HG02623 (cell line): ENCODE results near the gene LRP1B.

Source experiments
- ATAC-seq: cut with Tn5 transposase; IDR thresholded peaks from one replicate; pipeline ENCODE4 v1.9.1; 2021; ENCODE audit warnings: moderate library complexity; ENCODE audit not compliant: unreplicated experiment

Gene LRP1B

DNA sequence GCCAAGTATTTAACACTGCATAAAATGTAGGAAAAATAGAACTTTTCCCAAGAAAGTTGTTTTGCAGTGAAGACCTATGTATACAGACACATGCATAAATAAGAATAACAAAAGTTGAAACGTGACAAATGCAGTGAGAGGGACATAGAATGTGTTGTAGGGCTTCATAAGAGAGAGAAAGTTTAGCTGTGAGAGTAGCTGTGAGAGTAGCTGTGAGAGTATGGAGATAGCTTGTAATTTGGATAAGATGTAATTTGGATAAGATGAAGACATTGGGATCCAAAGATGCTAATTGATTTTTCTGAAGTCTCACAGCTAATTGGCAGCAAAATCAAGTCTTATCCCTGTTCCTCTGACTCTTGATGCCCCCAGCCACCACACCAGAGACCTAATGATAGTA is 170.9 kb downstream of the LRP1B start:
- no peak for ATAC-seq

DNA sequence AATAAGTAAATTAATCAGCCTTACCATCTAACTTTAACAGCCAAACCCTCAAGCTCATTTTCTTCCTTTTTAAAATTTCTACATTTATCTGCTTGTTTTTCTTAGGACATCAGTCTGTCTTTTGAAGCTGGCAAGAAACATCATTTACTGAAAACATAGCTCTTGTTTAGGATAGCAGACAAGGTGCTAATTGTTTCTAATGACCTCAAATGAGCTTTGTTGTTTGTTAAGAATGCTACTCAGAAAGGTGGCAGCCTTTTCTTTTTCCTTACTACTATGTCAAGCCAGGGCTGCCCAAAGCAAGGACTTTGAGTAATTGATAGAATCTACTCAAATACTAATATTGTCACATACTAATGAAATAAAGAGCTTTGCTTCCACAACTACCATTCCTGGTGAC is 171.8 kb downstream of the LRP1B start:
- no peak for ATAC-seq

DNA sequence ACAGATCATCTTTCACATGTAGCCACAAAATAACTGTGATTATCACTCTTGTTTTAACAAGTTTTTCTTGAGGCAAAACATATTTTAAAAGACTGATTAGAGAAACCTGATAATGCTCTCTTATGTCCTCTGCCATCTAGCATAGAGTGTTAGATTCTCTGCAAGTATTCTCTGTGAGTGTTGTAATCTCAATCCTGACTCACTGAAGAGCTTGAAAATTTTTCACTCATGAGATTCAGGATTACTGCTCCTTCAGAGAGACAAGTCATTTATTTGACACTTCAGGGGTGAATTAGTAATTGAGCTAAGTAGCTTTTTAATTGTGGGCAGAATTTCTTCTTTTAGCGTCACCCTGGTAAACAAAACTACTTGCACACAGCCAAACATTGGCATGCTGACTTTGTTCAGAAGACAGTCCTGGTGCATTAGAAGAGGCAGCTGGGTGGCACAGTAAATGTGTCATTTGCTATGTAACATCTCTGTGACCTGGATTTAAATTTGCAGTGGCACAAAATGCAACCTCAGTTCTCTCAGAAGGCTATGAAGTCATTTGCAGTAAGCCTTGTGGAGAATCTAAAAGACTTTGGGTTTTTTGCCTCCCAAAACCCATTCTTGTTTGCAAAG is 172.9 kb downstream of the LRP1B start:
- no peak for ATAC-seq

DNA sequence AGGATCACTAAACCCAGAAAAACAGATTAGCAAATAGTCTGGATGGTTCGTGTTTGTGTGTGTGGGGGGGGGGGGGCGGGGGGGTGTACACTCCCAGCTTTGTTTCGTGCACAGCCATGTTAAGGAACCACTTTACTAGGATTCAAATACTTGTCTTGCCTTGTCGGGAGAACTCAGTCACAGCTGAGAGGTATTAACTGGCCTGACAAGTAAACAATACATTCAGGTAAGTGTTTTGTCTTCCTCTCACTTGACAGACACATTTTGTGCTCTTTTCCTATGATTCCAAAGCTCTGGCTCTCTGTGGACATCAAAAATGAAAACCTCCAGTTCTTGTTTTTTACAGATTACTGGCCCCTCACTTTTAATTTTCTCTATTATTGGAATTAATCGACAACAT is 173.5 kb downstream of the LRP1B start:
- no peak for ATAC-seq

DNA sequence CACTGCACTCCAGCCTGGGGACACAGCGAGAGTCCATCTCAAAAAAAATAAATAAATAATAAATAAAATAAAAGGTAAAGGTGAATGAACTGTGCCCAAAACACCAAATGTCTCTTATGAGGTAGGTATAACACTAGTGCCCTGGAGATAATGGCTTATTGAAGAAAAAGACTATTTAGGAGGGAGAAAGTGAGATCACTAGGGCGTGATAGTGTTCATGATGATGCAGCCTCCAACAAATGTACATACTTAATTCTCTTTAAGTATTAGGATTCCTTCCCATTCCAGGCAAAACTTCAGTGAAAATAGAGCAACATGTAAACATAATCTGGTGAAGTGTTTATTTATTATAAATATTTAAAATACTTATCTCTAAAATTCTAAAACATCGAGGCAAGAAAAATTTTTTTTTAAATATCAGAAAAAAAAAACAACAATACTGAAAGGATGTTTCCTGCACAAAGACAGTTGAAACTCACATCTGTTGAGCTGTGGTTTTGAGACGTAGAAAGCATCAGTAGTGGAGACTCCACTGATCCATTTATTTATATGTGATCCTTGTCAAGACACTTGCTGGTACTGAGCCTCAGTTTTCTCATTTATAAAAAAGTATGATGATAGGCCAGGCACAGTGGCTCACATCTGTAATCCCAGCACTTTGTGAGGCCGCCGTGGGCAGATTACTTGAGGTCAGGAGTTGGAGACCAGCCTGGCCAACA is 183.3 kb downstream of the LRP1B start:
- ATAC-seq: no peak

DNA sequence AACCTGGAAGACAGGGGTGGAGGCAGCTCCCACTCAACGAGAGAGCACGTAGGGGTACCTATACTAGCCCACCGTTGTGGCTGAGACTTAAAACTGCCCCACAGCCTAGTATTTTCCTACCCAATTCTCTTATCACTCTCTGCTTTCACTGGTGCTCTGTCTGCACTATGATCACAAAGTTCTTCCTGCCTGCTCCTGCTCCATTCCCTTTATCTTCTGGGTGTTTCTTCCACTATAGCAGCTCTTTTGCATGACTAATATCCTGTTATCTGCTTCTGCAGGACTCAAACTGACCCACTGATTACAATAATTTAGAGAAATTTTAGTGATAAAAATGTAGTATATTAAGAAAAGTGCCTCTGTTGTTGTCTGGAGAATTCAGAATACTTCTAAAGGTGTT is 184.8 kb downstream of the LRP1B start:
- no peak for ATAC-seq

DNA sequence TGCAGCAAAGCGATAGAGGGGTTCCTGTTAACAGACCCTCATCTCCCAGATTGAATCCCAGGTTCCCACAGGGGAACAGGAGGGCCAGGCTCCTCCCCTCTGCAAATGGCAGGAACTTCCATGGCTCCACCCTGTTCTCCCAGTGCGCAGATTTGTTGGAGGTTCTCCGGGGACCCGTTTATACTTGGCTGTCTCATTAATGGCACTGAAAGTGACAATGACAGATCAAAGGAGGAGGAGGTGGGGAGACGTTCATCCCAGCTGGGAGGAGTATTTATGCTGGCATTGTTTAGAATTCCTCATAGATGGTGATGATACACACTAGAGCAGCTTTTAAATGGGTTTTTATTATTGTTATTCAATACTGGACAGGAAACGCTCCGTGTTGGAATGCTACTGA is 186.9 kb downstream of the LRP1B start:
- no peak for ATAC-seq

DNA sequence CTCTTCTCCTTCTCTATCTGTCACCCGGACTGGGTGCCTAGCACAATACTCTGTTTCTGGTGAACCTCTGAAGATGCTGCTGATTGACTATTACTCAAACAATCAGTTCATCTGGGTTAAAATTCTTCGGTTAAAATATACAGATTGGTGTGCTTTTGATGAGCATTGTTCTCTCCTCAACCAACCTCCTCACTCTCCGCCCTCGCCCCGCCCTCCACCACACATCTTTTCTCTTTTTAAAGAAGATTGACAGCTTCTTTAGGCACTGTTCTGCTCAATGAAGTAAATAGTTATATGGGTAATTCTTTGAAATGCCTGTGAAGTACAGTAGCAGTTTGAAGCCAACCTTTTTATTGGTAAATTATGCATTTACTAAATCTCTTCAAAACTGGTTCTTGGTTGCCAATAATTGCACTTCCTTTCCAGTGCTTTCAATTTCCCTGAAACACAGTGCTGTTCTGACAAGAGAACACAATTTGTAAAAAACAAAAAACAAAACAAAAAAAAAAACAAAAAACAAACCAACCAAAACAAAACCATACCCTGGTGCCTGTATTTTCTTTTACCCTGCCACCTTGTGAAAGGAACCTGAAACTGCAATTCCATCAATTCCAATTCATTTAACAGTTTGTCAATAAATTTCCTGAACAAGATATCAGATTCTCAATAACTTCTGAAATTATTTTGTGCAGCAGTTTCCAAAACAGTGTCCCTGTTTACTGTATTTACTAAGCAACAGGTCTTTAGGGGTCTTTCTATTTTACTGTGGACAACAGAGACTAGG is 188.6 kb downstream of the LRP1B start:
- ATAC-seq: no peak

DNA sequence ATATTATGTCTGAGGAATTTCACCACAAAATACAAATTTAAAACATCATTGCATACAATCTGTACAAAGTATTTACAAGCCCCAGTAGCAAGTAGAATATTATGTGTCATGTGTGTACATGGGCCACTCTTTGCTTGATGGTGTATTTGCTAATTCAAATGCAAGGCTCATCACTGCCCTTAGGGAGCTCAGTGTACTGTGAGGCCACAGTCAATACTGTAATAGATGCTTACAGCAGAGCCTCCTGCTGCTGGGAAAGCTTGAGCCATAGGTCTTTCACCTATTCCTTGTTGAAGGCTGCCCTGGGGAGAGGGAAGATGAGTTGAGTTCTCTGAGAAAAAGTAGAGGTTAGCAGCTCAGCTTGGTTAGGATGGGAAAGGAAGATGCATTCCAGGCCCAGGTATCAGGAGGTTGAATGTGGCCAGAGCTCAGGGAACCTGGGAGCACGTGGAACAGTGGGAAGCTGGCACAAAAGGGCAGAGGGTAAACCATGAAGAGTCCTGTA is 189.6 kb downstream of the LRP1B start:
- ATAC-seq: no peak

DNA sequence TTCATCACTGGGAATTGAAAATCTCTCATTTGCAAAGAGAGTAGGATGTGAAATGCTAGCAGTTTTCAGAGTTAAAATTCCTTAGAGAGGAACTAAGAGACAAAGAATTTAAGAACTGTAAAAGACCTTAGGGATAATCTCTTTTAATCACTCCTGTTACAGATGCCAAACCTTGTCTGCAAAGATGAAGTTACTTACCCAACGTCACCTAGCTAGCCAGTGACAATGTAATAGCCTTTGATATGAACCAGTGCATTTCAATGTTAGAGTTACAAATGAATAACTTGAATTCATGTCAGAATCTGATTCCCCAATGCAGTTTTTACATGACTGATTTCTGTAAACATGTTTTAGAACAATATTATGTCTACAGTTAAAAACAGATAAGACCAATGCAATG is 190.1 kb downstream of the LRP1B start:
- ATAC-seq: no peak

DNA sequence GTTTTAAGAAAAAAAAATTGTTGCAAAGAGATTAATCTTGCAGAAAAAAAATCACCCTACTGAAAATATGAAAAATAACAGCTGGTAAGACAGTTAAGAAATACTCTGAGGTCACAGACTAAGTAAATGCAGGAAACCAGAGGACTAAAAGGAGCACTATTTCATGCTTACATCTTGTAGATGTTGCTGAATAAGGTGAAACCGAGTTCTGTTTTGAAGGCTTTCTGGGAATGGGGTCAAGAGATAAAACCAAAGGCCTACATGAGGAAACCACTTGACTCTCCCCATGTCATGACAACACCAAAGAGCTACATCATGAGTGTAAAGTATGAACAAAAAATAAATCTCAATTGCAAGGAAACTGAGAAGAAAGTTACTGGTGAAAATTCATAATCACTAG is 197.6 kb downstream of the LRP1B start:
- no peak for ATAC-seq

DNA sequence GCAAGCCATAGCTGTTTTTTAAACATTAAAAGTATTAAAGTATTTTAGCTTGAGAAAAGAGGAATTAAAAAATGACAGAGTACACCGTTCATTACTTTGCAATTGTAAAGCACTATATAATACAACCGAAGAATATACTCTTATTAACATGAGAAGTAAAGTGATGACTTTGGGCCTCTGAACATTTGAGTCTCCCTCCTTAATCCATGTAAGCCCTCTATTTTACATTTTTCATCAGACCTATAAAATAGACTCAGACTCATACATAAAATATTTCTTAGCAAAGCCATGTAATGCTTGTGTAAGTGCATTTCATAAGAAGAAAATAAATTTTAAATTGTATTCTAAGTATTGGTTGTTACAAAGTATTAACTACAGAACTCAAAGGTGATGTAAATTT is 198.6 kb downstream of the LRP1B start:
- no peak for ATAC-seq

DNA sequence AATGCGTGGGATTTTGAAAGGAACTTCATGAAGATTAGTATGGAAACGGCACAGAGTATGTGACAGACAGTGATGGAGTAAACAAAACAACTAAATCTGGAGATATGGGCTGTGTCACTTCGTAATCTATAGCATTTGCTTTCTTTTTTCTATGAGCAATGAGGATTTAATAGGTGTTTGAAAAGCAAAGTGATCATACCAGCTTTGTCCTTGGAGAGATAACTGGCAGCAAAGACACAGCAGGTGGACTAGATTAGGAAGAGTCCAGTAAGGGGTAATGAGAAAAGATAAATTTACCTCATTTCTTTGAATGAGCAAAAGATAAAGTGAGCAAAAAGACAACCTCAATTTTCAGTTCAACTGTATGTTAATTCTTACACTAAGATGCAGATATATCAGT is 199.0 kb downstream of the LRP1B start:
- no peak for ATAC-seq

DNA sequence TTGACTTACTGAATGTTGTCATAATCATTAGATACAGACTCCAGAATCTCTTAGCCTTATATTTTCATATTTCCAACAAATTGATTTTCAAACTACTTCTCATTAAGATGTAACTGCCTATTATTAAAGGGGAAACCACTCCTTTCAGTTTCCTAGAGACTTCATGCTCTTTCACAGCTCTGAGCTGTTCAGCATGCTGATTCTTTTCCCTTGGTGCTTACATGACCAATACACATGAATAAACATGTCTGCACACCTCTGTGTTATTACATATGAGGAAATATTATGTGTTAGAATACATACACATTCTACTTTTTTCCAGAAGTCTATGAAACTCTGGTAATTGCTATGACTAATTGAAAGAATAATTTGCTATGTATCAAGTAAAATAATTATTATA is 200.0 kb downstream of the LRP1B start:
- no peak for ATAC-seq

DNA sequence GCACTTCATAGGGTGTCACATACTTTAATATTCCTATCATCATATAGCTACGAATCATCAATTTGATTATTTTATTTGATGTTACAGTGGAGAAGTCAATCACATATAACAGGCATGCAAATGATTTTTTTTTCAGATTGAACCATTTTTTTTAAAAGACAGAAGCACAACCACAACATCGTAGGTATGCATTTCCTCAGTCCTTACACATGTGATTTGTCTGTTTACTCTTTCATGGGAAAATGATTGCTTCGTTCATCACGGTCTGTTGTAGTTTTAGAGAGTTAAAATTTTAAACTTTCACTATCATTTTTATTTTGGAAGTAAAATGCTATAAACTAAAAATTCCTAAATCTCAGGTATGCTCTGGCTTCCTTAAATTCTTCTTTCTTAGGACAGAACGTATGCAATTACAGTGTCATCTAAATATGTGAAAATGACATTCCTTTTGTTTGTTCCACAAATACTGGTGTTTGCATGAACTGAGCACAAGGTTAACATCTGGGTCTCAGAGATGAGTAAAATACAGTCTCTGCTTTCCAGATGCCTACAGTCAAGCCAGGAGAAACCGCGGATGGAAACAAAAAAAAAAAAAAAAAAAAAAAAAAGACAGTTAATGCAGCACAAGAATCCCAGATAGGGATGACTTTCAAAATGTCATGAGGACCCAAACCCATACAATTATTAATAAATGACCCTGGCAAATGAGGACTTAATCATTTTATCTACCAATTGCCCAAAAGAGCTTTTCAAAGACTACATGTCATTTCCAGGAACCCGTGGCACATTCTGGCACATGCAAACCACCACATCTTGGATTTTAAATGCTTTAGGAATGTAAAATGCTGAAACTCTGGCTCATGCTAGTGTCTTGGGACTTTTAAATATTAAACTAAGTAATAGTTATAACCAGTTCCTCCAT is 201.2 kb downstream of the LRP1B start:
- no peak for ATAC-seq

DNA sequence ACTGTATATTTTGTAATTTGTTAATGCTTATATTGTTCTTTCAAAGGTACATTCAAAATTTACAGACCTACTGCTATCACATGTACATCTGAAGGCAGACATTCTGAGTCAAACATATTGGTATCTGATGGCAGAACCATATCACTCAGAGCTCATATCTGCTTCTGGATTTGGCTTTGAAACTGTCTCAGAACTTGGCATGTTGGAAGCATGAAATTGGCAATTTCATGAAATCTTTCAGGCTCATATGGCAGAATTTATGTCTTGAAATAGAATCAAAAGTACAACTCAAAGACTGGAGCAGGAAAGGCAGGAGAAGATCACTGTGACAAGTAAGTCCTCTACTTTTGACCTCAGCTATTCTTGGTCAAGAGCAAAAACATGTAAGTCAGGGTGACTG is 202.3 kb downstream of the LRP1B start:
- no peak for ATAC-seq

DNA sequence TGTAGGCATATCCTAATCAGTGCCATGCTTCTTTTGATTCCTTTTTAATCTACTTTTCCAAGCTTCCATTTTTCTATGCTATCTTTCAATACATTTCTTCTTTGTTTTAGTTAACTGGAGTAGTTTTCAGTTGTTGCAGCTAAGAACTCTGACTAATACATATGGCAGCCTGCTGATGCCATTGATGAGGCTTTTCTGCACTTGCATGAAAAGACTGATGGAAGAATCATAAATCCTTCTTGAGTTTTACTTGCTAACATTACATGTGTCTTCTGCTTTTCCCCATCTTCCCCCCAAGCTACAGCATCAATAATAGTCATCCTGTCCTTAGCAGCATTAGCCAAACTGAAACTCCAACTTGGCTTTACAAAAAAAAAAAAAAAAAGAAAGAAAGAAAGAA is 203.3 kb downstream of the LRP1B start:
- no peak for ATAC-seq

DNA sequence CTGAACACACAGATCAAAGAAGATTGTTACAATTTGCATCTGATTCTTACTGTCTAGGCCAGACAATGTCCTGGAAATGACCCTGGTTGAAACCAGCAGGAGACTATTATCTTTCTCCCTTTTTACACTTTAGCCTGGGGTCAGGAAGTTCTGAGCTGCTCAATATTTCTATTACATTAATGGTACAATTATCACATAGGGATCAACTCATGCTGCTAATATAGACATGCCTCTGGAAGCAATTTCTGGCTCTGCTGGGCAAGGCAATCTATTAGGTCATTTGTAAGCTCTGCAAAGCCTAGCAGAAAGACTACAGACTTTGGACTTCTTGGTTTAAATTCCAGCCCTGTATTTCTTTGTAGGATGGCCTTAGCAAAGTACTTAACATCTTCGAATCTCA is 205.3 kb downstream of the LRP1B start:
- ATAC-seq: no peak

DNA sequence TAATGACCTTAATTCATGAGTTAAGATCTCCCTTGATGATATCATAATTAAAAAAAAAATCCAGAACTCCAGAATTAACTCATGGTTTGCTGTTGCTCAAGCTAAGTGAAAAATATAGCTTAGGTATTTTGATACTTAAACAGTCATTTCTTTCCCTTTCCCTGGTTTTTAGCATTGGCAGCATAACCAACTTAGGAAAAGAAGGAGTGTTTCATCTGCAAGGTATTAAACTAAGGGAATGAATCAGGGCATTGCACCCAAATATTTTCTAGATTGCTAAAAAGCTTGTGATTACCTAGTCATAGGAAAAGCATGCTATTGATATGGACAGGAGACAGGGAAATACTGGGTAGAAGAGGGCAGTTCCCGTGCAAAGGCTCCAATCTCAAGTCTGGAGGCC is 207.2 kb downstream of the LRP1B start:
- ATAC-seq: no peak

DNA sequence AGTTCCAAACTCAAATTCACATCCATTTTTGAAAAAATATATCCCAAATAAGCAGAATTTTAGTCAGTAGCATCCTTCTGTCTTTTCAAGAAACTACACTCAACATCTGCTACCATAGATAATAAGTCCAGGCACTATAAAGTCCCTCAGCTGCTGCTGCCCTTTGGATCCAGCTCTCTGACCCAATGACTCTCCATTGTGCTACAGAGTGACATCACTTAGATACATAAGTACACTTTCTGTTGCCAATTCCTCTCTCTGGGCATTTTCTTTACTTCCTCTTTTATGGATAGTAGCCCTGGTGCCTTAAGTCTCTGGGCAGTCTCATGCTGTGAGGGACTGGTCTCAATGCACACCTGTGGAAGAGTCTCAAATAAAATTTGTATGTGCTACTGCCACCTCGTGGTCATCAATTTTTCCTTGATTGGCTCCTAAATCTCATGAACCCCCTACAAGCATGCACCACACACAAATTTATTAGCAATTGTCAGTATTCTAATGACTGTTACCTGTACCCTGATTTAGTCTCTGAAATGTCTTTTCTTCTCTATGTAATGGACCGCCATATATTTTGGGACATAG is 219.2 kb downstream of the LRP1B start:
- peak; percentile 86 for ATAC-seq

DNA sequence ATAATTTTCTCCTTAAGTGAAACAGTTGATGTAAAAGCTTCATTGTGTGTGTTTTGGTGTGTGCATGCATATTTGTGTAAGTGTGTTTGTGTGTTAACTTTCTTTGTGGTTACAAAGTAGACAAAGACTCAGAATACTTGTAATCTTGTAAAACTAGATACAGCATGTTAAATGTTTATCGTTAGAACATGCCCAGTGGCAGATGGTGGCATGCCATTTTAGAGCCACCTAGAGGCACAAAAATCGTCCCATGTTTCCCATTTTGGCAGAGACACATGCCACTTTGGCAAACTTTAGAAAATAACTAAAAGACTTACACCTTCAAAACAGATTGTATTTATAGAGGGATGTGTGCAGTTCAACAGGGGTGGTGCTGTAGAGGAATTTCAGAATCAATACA is 224.1 kb downstream of the LRP1B start:
- no peak for ATAC-seq
